HEK293 (cell line): ENCODE measurements around the gene THYN1.
"Not testable (repeated sequence)": the region's sequence is repeated elsewhere in the genome, so short reads cannot be mapped to it uniquely, and the experiment has no call there.

Source experiments
- CTCF ChIP-seq: fragments of 450-650 bp; formaldehyde crosslinking; IDR thresholded peaks from 2 replicates; pipeline ENCODE4 v1.5.1; 2016; ENCODE audit warnings: missing biosample characterization, missing genetic modification characterization
- TCF7L2 ChIP-seq: IDR thresholded peaks from 2 replicates; pipeline ENCODE4 v1.6.1; 2011; ENCODE audit warnings: low read depth, mild to moderate bottlenecking, inconsistent platforms, low read length, moderate library complexity, borderline replicate concordance
- ZEB2 ChIP-seq: fragments of 450-650 bp; formaldehyde crosslinking; IDR thresholded peaks from 2 replicates; pipeline ENCODE4 v1.5.1; 2016; ENCODE audit warnings: missing biosample characterization, missing genetic modification characterization
- ZFP3 ChIP-seq: fragments of 450-650 bp; formaldehyde crosslinking; IDR thresholded peaks from 2 replicates; pipeline ENCODE4 v1.5.1; 2016; ENCODE audit warnings: low read depth, missing biosample characterization, missing genetic modification characterization
- ZNF121 ChIP-seq: fragments of 450-650 bp; formaldehyde crosslinking; IDR thresholded peaks from 2 replicates; pipeline ENCODE4 v1.5.1; 2016; ENCODE audit warnings: missing biosample characterization, missing genetic modification characterization
- ZNF629 ChIP-seq: fragments of 450-650 bp; formaldehyde crosslinking; IDR thresholded peaks from 2 replicates; pipeline ENCODE4 v1.5.1; 2017; ENCODE audit warnings: missing biosample characterization, missing genetic modification characterization
- ZNF843 ChIP-seq: fragments of 450-650 bp; formaldehyde crosslinking; IDR thresholded peaks from 2 replicates; pipeline ENCODE4 v1.5.1; 2016; ENCODE audit warnings: missing biosample characterization, missing genetic modification characterization

DNA sequence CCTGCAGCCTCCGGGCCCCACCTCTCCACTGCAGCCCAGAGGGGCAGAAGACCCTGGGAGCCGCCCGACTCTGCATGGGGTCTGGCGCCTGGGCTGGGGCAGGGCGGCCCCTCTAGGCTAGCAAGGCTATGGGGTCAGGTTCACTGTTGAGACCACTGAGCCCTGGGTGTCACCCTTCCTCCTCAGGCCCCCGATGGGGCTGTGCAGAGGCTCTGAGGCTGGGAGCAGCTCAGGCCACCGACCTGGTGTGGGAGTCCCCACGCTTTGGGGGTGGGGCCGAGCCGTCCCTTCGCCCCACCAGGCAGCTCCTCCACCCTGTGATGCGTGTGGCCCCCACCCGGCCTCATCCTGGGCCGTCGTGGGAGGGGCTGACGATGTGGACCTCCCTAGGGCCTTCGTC lies 28.5 kb upstream of the THYN1 start:
- TF ChIP-seq TCF7L2; CTCF (tag by site-specific recombination); ZFP3 (tag by site-specific recombination); ZNF843; ZNF629 (tag by site-specific recombination); ZEB2 (tag by site-specific recombination); ZNF121 (tag by site-specific recombination): not testable (repeated sequence)
